SU-DHL-6 (cell line): ENCODE measurements around the gene ZBTB24.

Experiments
- CTCF ChIP-seq: fragments of 200-600 bp; sonication (generic); IDR thresholded peaks from one replicate; pipeline ENCODE4 v1.5.1; 2017; ENCODE audit warnings: antibody characterized with exemption, mild to moderate bottlenecking, low read length, moderate library complexity; ENCODE audit not compliant: insufficient read depth, poor library complexity, severe bottlenecking
- EZH2phosphoT487 ChIP-seq: fragments of 200-600 bp; sonication (generic), shearing (Covaris generic); conservative IDR thresholded peaks from 2 replicates; pipeline ENCODE4 v1.6.1; 2018; ENCODE audit warnings: mild to moderate bottlenecking, antibody characterized with exemption, low read length, moderate library complexity, mixed read lengths

DNA sequence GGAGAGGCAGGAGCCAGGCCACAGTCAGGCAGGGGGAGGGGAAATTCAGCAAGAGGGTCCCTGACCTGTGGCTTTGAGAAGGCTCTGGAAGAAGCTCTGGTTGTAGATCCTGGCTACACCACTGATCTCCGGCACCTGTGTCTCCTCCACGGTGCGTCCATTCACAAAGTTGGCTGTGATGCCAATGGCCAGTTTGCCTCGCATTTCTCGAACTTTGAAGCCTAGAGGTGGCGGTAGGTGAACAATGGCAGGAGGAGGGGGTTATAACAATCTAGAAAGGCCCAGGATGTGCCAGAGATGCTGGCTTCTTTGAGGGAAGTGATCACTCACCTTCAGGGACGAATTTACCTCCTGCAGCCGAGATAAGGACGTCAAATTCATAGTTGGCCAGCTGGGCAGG lies 30.8 kb downstream of the ZBTB24 start:
- no peak for TF ChIP-seq CTCF
- no peak for TF ChIP-seq EZH2phosphoT487
